Suprapubic skin (tissue), 3 donors: ENCODE data around the gene ETS2.

ENCODE experiments used
- CTCF ChIP-seq, 2 donors: fragments of 200-600 bp in 1 of 2; fragments of 450-650 bp in 1 of 2; sonication (generic) in 1 of 2; IDR thresholded peaks; one replicate each; pipeline ENCODE4 v1.5.1; 2016 to 2019; ENCODE audit warnings: antibody characterized with exemption in 2 of 2, mild to moderate bottlenecking in 1 of 2, moderate library complexity in 1 of 2
- POLR2A ChIP-seq, 2 donors: fragments of 450-650 bp; IDR thresholded peaks; one replicate each; pipeline ENCODE4 v1.6.1; 2017; ENCODE audit warnings: antibody characterized with exemption in 2 of 2, mild to moderate bottlenecking in 2 of 2, moderate library complexity in 2 of 2

DNA sequence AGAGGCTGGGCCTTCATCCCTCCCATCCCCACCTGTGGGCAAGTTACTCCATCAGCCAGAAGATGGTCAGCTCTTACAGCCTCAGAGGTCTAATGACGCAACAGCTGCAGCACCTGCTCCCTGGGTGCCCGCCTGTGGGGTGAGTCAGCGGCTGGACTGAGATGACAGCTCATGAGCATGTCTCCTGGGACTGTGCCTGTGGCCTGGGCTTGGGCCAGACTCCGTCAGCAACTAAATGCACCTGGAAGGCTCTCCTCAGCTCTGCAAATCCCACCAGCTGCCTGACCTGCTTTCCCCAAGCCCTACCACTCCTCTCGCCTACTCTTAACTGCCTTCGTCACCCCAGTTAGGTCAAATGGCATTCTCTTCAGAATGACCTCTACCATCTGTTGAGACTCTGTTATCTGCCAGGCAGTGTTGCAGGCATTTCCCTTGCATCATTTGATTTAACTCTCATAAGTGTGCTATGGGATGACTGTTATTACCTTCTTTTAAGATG lies 47.7 kb downstream of the ETS2 start:
- no peak for TF ChIP-seq POLR2A (IDR thresholded peaks at IDR 0.05)
- no peak for TF ChIP-seq CTCF (IDR thresholded peaks at IDR 0.05)
